Activated CD4-positive, alpha-beta T cell treated with anti-CD3 and anti-CD28 coated beads, Interleukin-2, Interleukin-4, amounts not matched to agents 100 ng/mL and 50 ng/mL, durations not matched to agents 16 hours and 8 hours (primary cell): ENCODE data around the gene RUFY3.
A peak's percentile ranks its signal among the peaks of the same experiment; 100 is the strongest.

Experiments used
- DNase-seq: peaks from one replicate; pipeline ENCODE4 v3.0.0-alpha.2; 2020; ENCODE audit warnings: low spot score

RUFY3 gene

GRCh38 chr4:70778888-70779422, 57.2 kb downstream of the RUFY3 start:
- DNase-seq, result no peak

- no peak for DNase-seq
Observed at GRCh38 chr4:70783096-70783495, 61.3 kb downstream of the RUFY3 start.

GRCh38 chr4:70787496-70787895, 65.7 kb downstream of the RUFY3 start:
- no peak for DNase-seq

- DNase-seq, result no peak
Observed at GRCh38 chr4:70788733-70789132, 67.0 kb downstream of the RUFY3 start.

- no peak for DNase-seq
Observed at GRCh38 chr4:70793626-70794025, 71.9 kb downstream of the RUFY3 start.

GRCh38 chr4:70801265-70801809, 79.6 kb downstream of the RUFY3 start:
- peak; percentile 51 for DNase-seq

- peak; percentile 1 for DNase-seq
Observed at GRCh38 chr4:70802928-70803580, 81.3 kb downstream of the RUFY3 start.

GRCh38 chr4:70808151-70808550, 86.4 kb downstream of the RUFY3 start:
- DNase-seq, result no peak

- no peak for DNase-seq
Observed at GRCh38 chr4:70815370-70815769, 93.6 kb downstream of the RUFY3 start.

GRCh38 chr4:70816894-70817293, 95.1 kb downstream of the RUFY3 start:
- DNase-seq, result no peak

GRCh38 chr4:70818173-70818855, 96.5 kb downstream of the RUFY3 start:
- DNase-seq, result no peak

- DNase-seq, result no peak
Observed at GRCh38 chr4:70818921-70819320, 97.2 kb downstream of the RUFY3 start.

- no peak for DNase-seq
Observed at GRCh38 chr4:70829015-70829414, 107.3 kb downstream of the RUFY3 start.

GRCh38 chr4:70829492-70829891, 107.7 kb downstream of the RUFY3 start:
- no peak for DNase-seq

- DNase-seq, result no peak
Observed at GRCh38 chr4:70830054-70830453, 108.3 kb downstream of the RUFY3 start.

- peak; percentile 7 for DNase-seq
Observed at GRCh38 chr4:70831293-70831692, 109.5 kb downstream of the RUFY3 start.

GRCh38 chr4:70833675-70834074, 111.9 kb downstream of the RUFY3 start:
- DNase-seq, result no peak

- no peak for DNase-seq
Observed at GRCh38 chr4:70836081-70836480, 114.3 kb downstream of the RUFY3 start.

GRCh38 chr4:70838204-70838603, 116.4 kb downstream of the RUFY3 start:
- DNase-seq, result no peak

GRCh38 chr4:70838666-70839588, 117.2 kb downstream of the RUFY3 start:
- DNase-seq, result peak; percentile 66

- peak; percentile 97 for DNase-seq
Observed at GRCh38 chr4:70839589-70840093, 117.9 kb downstream of the RUFY3 start, which contains the start of gene GRSF1. Gene GRSF1 (minus strand): TSS chr4:70839890. CDS start chr4:70839827, 63 bp downstream.

- peak; percentile 87 for DNase-seq
Observed at GRCh38 chr4:70840137-70840536, 118.4 kb downstream of the RUFY3 start.
